Measurements from ENCODE around the gene RAB3C. TPM values are rescaled to one million over a fixed set of nuclear protein-coding genes. Genes with fewer than 3 reads are reported as not detected.

RAB3C gene
- total RNA-seq, 2 experiments from 2014 or later, result not detected

GRCh38 chr5:58847041-58847440 is 264.2 kb downstream of the RAB3C start:
- ChIA-PET POLR2A (no interaction called here), CTCF (no interaction called here)
- no peak for TF ChIP-seq CTCF (IDR thresholded peaks at IDR 0.05)
- intact Hi-C loops (cut with DNase I, micrococcal nuclease), result loop anchor here (5.0 to 10.0 kb wide), 2 partner anchors 1062 to 1550 kb away; no protein-coding TSS in a partner anchor
- H3K9me3 Mint-ChIP-seq, result no peaks in the 10 kb centered on the region
- Histone ChIP-seq H3K4me1 (ENCODE audit: insufficient read depth, low read length) (no peaks in the 10 kb centered on the region), H3K9me3 (ENCODE audit: control insufficient read depth in 1 of 2, insufficient read depth in 1 of 2, low read length in 2 of 2) (no peaks in the 10 kb centered on the region), H3K36me3 (ENCODE audit: insufficient read depth, low read length) (no peaks in the 10 kb centered on the region), H3K4me3 (ENCODE audit: low read length) (no peak overlapping the region), H3K27me3 (ENCODE audit: control insufficient read depth in 1 of 2, insufficient read depth in 2 of 2, low read length in 2 of 2) (no peaks in the 10 kb centered on the region), H3K27ac (ENCODE audit: low read depth in 1 of 2, low read length in 2 of 2) (no peak overlapping the region)
- no peaks in the 10 kb centered on the region for H3K36me3 Mint-ChIP-seq (ENCODE audit: low read depth)
- peaks cover 22% of the 10 kb centered on the region for H3K27me3 Mint-ChIP-seq
- H3K4me3 Mint-ChIP-seq, result no peak overlapping the region
- H3K4me1 Mint-ChIP-seq (ENCODE audit: low read depth), result no peaks in the 10 kb centered on the region
- ATAC-seq (ENCODE audit: poor library complexity) (no peak), DNase-seq (no peak)
- H3K27ac Mint-ChIP-seq, result no peak overlapping the region

GRCh38 chr5:58849223-58849622 is 266.3 kb downstream of the RAB3C start:
- DNase-seq, result no peak
- ChIA-PET POLR2A (no interaction called here), CTCF (no interaction called here)
- H3K9me3 Mint-ChIP-seq, result no peaks in the 10 kb centered on the region
- H3K4me3 Mint-ChIP-seq, result no peak overlapping the region
- H3K27me3 Mint-ChIP-seq, result peaks cover 18% of the 10 kb centered on the region
- Histone ChIP-seq H3K36me3 (ENCODE audit: insufficient read depth, low read length) (no peaks in the 10 kb centered on the region), H3K9me3 (ENCODE audit: control insufficient read depth in 1 of 2, insufficient read depth in 1 of 2, low read length in 2 of 2) (no peaks in the 10 kb centered on the region), H3K4me3 (ENCODE audit: low read length) (no peak overlapping the region), H3K27ac (ENCODE audit: low read depth in 1 of 2, low read length in 2 of 2) (no peak overlapping the region), H3K27me3 (ENCODE audit: control insufficient read depth in 1 of 2, insufficient read depth in 2 of 2, low read length in 2 of 2) (no peaks in the 10 kb centered on the region), H3K4me1 (ENCODE audit: insufficient read depth, low read length) (no peaks in the 10 kb centered on the region)
- ATAC-seq (ENCODE audit: poor library complexity), result no peak
- intact Hi-C loops (cut with DNase I, micrococcal nuclease), result loop anchor here (5.0 to 10.0 kb wide), 2 partner anchors 1064 to 1552 kb away; no protein-coding TSS in a partner anchor
- H3K36me3 Mint-ChIP-seq (ENCODE audit: low read depth), result no peaks in the 10 kb centered on the region
- H3K4me1 Mint-ChIP-seq (ENCODE audit: low read depth), result no peaks in the 10 kb centered on the region
- H3K27ac Mint-ChIP-seq, result no peak overlapping the region
- no peak for TF ChIP-seq CTCF (IDR thresholded peaks at IDR 0.05)

GRCh38 chr5:58849921-58850667 is 267.2 kb downstream of the RAB3C start:
- no peaks in the 10 kb centered on the region for H3K36me3 Mint-ChIP-seq (ENCODE audit: low read depth)

More at GRCh38 chr5:58849921-58850667, 267.2 kb downstream of the RAB3C start:
- CTCF ChIA-PET, result interaction anchor here (0.8 kb wide), 1 partner anchor 15 kb away, joined by 4 read pairs; no protein-coding TSS in a partner anchor
- Mint-ChIP-seq H3K9me3 (no peaks in the 10 kb centered on the region), H3K27ac (no peak overlapping the region), H3K4me3 (no peak overlapping the region), H3K4me1 (ENCODE audit: low read depth) (no peaks in the 10 kb centered on the region), H3K27me3 (peaks cover 18% of the 10 kb centered on the region)
- H3K4me3 ChIP-seq (ENCODE audit: low read length), result no peak overlapping the region
- POLR2A ChIA-PET, result no interaction called here
- H3K9me3 ChIP-seq (ENCODE audit: control insufficient read depth in 1 of 2, insufficient read depth in 1 of 2, low read length in 2 of 2), result no peaks in the 10 kb centered on the region
- DNase-seq, result peak in 3 of 14 experiments; percentile 13 to 31 (median 24)
- H3K36me3 ChIP-seq (ENCODE audit: insufficient read depth, low read length), result no peaks in the 10 kb centered on the region
- no peaks in the 10 kb centered on the region for H3K27me3 ChIP-seq (ENCODE audit: control insufficient read depth in 1 of 2, insufficient read depth in 2 of 2, low read length in 2 of 2)
- no peak for ATAC-seq (ENCODE audit: poor library complexity)
- intact Hi-C loops (cut with DNase I, micrococcal nuclease), result loop anchor here (5.0 to 10.0 kb wide), 2 partner anchors 1065 to 1553 kb away; no protein-coding TSS in a partner anchor
- no peaks in the 10 kb centered on the region for H3K4me1 ChIP-seq (ENCODE audit: insufficient read depth, low read length)
- TF ChIP-seq CTCF (IDR thresholded peaks at IDR 0.05), result peak; percentile 30
- no peak overlapping the region for H3K27ac ChIP-seq (ENCODE audit: low read depth in 1 of 2, low read length in 2 of 2)

All from CD4-positive, alpha-beta T cell (primary cell).